Measurements from ENCODE around the gene SPATA12.
A peak's percentile ranks its signal among the peaks of the same experiment; 100 is the strongest.

The SPATA12 gene

GRCh38 chr3:57095363-57095762 lies 34.9 kb downstream of the SPATA12 start:
- Mint-ChIP-seq H3K27me3 (peaks cover 18 to 29% of the 10 kb centered on the region in 2 donors), H3K9me3 (no peaks in the 10 kb centered on the region), H3K4me1 (ENCODE audit: low read depth in 2 of 2) (peaks cover 0 to 5% of the 10 kb centered on the region in 2 donors), H3K27ac (no peak overlapping the region), H3K36me3 (ENCODE audit: insufficient read depth) (no peaks in the 10 kb centered on the region), H3K4me3 (no peak overlapping the region)
- DNase-seq (no peak), ATAC-seq (replicated peaks) (no peak)

GRCh38 chr3:57097536-57097935 lies 37.1 kb downstream of the SPATA12 start:
- DNase-seq: no peak
- Mint-ChIP-seq H3K9me3 (no peaks in the 10 kb centered on the region), H3K4me3 (no peak overlapping the region), H3K4me1 (ENCODE audit: low read depth in 2 of 2) (peaks cover 0 to 5% of the 10 kb centered on the region in 2 donors), H3K27ac (no peak overlapping the region), H3K36me3 (ENCODE audit: insufficient read depth) (no peaks in the 10 kb centered on the region), H3K27me3 (peaks cover 18 to 23% of the 10 kb centered on the region in 2 donors)
- ATAC-seq (replicated peaks): no peak

DNA sequence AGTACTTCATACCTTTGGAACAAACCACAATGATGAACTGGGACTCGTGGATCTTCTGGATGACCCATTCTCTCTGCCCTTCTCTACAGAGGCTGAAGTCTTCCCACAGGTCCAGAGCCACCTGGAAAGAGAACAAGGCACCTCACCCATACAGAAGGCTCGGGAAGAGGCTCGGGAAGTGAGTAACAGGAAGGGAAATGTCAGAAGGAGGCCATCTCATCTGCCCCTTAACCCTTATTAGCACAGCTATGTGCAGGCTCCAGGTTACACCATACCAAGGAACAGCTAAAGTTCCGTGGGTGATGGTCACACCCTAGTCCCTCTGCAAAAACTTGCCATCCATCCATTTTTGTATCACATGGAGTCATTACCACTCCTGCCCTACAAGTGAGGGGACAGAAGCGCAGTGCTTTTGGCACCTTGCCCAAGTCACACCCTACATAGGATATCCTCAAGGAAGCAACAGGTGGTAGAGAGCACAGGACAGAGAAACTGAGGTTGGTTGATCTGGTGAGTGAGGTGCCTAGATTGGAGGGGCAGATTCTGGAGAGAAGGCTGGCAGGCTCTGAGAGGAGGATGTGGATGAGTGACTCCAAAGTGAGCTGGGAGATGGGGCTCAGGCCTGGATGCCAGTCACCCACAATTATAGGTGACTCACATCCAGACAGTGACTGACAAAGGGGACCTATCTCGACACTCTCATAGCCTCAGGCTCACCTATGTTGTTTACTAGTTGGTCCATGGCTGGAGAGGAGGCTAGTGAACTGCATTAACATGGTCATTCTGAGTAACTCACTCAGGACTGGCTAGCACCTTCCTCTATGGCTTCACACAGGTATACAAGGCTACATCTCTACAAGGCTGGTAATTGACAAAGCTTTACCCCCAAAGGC lies 38.2 kb downstream of the SPATA12 start:
- Mint-ChIP-seq H3K36me3 (ENCODE audit: insufficient read depth) (no peaks in the 10 kb centered on the region), H3K27ac (no peak overlapping the region), H3K4me3 (no peak overlapping the region), H3K4me1 (ENCODE audit: low read depth in 2 of 2) (peaks cover 0 to 5% of the 10 kb centered on the region in 2 donors), H3K27me3 (peaks cover 18 to 23% of the 10 kb centered on the region in 2 donors), H3K9me3 (no peaks in the 10 kb centered on the region)
- DNase-seq (no peak), ATAC-seq (replicated peaks) (no peak)

GRCh38 chr3:57100046-57100695 lies 39.7 kb downstream of the SPATA12 start:
- H3K9me3 Mint-ChIP-seq: no peaks in the 10 kb centered on the region
- ATAC-seq (replicated peaks): peak; percentile 74
- no peak overlapping the region for H3K27ac Mint-ChIP-seq
- no peak overlapping the region for H3K4me3 Mint-ChIP-seq
- H3K27me3 Mint-ChIP-seq: peaks cover 10 to 18% of the 10 kb centered on the region in 2 donors
- peaks cover 0 to 5% of the 10 kb centered on the region in 2 donors for H3K4me1 Mint-ChIP-seq (ENCODE audit: low read depth in 2 of 2)
- peak; percentile 53 to 61 (median 55) for DNase-seq
- no peaks in the 10 kb centered on the region for H3K36me3 Mint-ChIP-seq (ENCODE audit: insufficient read depth)

DNA sequence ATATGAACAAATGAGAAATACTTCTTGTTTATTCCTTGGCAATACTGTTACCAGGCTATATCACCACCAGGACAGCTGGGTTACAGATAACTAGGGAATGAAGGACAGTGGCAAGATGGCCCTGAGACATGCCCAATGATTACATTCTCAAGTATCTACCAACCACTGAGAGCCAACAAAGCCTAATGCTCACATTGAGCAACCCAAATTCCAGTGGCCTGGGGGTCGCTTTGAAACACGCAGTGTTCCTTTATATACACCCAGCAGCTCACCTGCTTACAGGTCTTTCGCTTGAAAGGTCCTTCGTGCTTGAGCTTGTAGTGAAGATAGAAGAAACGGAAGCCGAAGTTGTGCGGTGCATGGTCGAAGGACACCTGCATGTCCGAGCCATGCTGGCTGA lies 45.1 kb downstream of the SPATA12 start:
- Mint-ChIP-seq H3K36me3 (ENCODE audit: insufficient read depth) (no peaks in the 10 kb centered on the region), H3K27me3 (peaks cover 9 to 16% of the 10 kb centered on the region in 2 donors), H3K4me1 (ENCODE audit: low read depth in 2 of 2) (no peaks in the 10 kb centered on the region), H3K27ac (no peak overlapping the region), H3K9me3 (no peaks in the 10 kb centered on the region), H3K4me3 (no peak overlapping the region)
- no peak for ATAC-seq (replicated peaks)
- no peak for DNase-seq

- no peaks in the 10 kb centered on the region for H3K36me3 Mint-ChIP-seq (ENCODE audit: insufficient read depth)
- no peak for DNase-seq
- H3K27ac Mint-ChIP-seq: no peak overlapping the region
- H3K4me1 Mint-ChIP-seq (ENCODE audit: low read depth in 2 of 2): peaks cover 7 to 13% of the 10 kb centered on the region in 2 donors
- peaks cover 15 to 18% of the 10 kb centered on the region in 2 donors for H3K27me3 Mint-ChIP-seq
- no peak overlapping the region for H3K4me3 Mint-ChIP-seq
- ATAC-seq (replicated peaks): no peak
- no peaks in the 10 kb centered on the region for H3K9me3 Mint-ChIP-seq
These were observed 48.2 kb downstream of the SPATA12 start for GRCh38 chr3:57108684-57109083.

DNA sequence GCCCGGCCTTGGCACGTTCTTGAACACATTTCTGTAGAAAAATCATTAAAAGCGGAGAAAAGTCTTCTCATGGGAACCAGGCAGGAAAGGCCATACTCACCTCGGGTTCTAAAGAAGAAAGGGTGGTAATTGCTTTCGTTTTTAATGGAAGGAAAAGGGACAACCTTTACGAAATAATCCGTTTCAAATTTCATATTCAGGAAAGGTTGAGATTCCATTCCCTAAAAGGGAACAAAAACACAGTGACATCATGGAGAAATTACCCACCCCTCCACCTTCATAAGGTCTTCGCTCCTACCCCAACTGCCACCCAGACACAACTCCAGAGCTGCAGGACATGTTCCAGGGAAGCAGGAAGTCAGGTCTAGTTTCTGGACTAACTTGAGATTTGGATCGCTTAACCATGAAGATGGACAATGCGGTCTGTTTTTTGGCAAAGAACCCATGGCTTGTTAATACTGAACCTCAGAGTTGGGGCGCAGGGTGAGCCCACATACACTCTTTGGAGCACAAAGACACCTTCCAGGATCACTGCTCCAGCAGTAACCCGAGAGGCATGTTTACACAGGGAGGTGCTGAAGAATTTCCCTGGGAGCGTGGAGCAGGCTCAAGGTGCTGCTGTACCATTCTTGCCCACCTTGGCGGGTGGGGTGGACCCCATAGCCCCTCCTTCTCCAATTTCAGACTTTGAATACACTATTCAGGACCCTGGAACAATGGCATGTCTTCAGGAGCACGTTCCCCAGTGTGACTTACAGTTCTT lies 49.2 kb downstream of the SPATA12 start:
- no peaks in the 10 kb centered on the region for H3K36me3 Mint-ChIP-seq (ENCODE audit: insufficient read depth)
- H3K4me1 Mint-ChIP-seq (ENCODE audit: low read depth in 2 of 2): peaks cover 7 to 13% of the 10 kb centered on the region in 2 donors
- H3K4me3 Mint-ChIP-seq: no peak overlapping the region
- no peaks in the 10 kb centered on the region for H3K9me3 Mint-ChIP-seq
- no peak overlapping the region for H3K27ac Mint-ChIP-seq
- peaks cover 15 to 18% of the 10 kb centered on the region in 2 donors for H3K27me3 Mint-ChIP-seq
- no peak for ATAC-seq (replicated peaks)
- no peak for DNase-seq

- H3K9me3 Mint-ChIP-seq: no peaks in the 10 kb centered on the region
- peaks cover 15 to 18% of the 10 kb centered on the region in 2 donors for H3K27me3 Mint-ChIP-seq
These were observed 49.8 kb downstream of the SPATA12 start for GRCh38 chr3:57110214-57110613.

DNA sequence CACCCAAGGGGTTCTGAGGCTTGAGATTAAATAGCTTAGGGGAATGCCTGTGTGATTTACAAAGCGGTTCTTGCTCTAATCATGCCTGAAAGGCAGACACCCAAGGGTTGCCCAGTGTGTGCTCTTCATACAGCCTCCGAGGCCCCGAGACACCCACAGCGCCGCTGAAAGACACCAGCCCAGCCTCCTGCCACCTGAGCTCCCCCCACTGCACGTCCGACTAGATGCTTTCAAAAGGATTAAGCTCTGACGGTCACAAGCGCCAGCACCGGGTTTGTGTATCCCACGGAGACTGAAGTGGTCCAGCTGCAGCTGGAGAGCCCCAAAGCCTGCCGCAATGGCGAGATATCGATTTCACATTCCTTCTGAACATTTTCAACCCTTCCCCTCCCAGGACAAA lies 50.3 kb downstream of the SPATA12 start:
- peak overlapping the region in 1 of 2 donors; percentile 60 for H3K4me3 Mint-ChIP-seq
- DNase-seq: no peak
- H3K36me3 Mint-ChIP-seq (ENCODE audit: insufficient read depth): no peaks in the 10 kb centered on the region
- H3K27ac Mint-ChIP-seq: no peak overlapping the region
- no peak for ATAC-seq (replicated peaks)
- H3K4me1 Mint-ChIP-seq (ENCODE audit: low read depth in 2 of 2): peaks cover 7 to 13% of the 10 kb centered on the region in 2 donors
- H3K27me3 Mint-ChIP-seq: peaks cover 15 to 18% of the 10 kb centered on the region in 2 donors
- no peaks in the 10 kb centered on the region for H3K9me3 Mint-ChIP-seq

More at GRCh38 chr3:57110214-57110613, 49.8 kb downstream of the SPATA12 start:
- H3K4me1 Mint-ChIP-seq (ENCODE audit: low read depth in 2 of 2): peaks cover 7 to 13% of the 10 kb centered on the region in 2 donors
- H3K4me3 Mint-ChIP-seq: no peak overlapping the region
- H3K36me3 Mint-ChIP-seq (ENCODE audit: insufficient read depth): no peaks in the 10 kb centered on the region
- no peak overlapping the region for H3K27ac Mint-ChIP-seq
- ATAC-seq (replicated peaks): no peak
- no peak for DNase-seq

DNA sequence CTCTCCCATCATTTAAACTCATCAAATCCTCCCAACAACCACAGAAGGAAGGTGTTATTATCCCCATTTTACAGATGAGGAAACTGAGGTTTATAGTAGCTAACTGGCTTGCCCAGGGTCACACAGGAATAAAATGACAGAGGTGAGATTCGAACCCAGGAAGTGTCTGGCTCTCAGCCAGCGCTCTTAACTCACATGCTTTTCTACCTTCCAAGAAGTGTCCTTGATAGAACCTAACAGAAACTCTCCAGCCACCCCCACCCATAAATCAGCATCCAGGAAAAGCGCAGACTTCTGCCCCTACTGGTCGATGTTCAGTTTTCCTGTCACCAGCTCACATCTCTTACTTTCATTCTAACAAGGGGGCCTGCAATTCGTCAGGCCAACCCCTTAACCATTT lies 51.7 kb downstream of the SPATA12 start:
- DNase-seq (no peak), ATAC-seq (replicated peaks) (no peak)
- no peak overlapping the region for H3K27ac Mint-ChIP-seq
- H3K27me3 Mint-ChIP-seq: peaks cover 13 to 15% of the 10 kb centered on the region in 2 donors
- no peaks in the 10 kb centered on the region for H3K9me3 Mint-ChIP-seq
- peak overlapping the region; percentile 60 to 65 for H3K4me3 Mint-ChIP-seq
- H3K36me3 Mint-ChIP-seq (ENCODE audit: insufficient read depth): no peaks in the 10 kb centered on the region
- H3K4me1 Mint-ChIP-seq (ENCODE audit: low read depth in 2 of 2): peaks cover 7 to 13% of the 10 kb centered on the region in 2 donors

- H3K27ac Mint-ChIP-seq: no peak overlapping the region
- no peak for ATAC-seq (replicated peaks)
- H3K4me3 Mint-ChIP-seq: no peak overlapping the region
- no peaks in the 10 kb centered on the region for H3K9me3 Mint-ChIP-seq
- DNase-seq: no peak
- H3K4me1 Mint-ChIP-seq (ENCODE audit: low read depth in 2 of 2): peaks cover 7 to 10% of the 10 kb centered on the region in 2 donors
- H3K27me3 Mint-ChIP-seq: peaks cover 14 to 16% of the 10 kb centered on the region in 2 donors
- no peaks in the 10 kb centered on the region for H3K36me3 Mint-ChIP-seq (ENCODE audit: insufficient read depth)
These were observed 56.0 kb downstream of the SPATA12 start for GRCh38 chr3:57116501-57116900.

- ATAC-seq (replicated peaks): no peak
- H3K9me3 Mint-ChIP-seq: no peaks in the 10 kb centered on the region
- no peak overlapping the region for H3K4me3 Mint-ChIP-seq
- DNase-seq: no peak
- H3K36me3 Mint-ChIP-seq (ENCODE audit: insufficient read depth): no peaks in the 10 kb centered on the region
- no peak overlapping the region for H3K27ac Mint-ChIP-seq
- H3K4me1 Mint-ChIP-seq (ENCODE audit: low read depth in 2 of 2): no peaks in the 10 kb centered on the region
- peaks cover 27 to 33% of the 10 kb centered on the region in 2 donors for H3K27me3 Mint-ChIP-seq
These were observed 57.8 kb downstream of the SPATA12 start for GRCh38 chr3:57118254-57118653.

GRCh38 chr3:57120040-57120439 lies 59.6 kb downstream of the SPATA12 start:
- DNase-seq: no peak
- no peaks in the 10 kb centered on the region for H3K36me3 Mint-ChIP-seq (ENCODE audit: insufficient read depth)
- H3K27me3 Mint-ChIP-seq: peaks cover 37 to 40% of the 10 kb centered on the region in 2 donors
- H3K9me3 Mint-ChIP-seq: no peaks in the 10 kb centered on the region
- no peak overlapping the region for H3K27ac Mint-ChIP-seq
- no peak overlapping the region for H3K4me3 Mint-ChIP-seq
- no peak for ATAC-seq (replicated peaks)
- H3K4me1 Mint-ChIP-seq (ENCODE audit: low read depth in 2 of 2): no peaks in the 10 kb centered on the region

Data from effector memory CD8-positive, alpha-beta T cell (primary cell).